GM19468 (cell line): ENCODE results near the gene ZNF565.
"Not testable (repeated sequence)": the region's sequence is repeated elsewhere in the genome, so short reads cannot be mapped to it uniquely, and the experiment has no call there.

ENCODE experiments used
- ATAC-seq: cut with Tn5 transposase; IDR thresholded peaks from one replicate; pipeline ENCODE4 v1.9.1; 2021; ENCODE audit warnings: mild to moderate bottlenecking, moderate library complexity, moderate number of reproducible peaks; ENCODE audit not compliant: unreplicated experiment; ENCODE audit errors: extremely low read depth

Gene ZNF565

GRCh38 chr19:36214386-36215275 is at the start of gene ZNF565, which contains the start of gene ZNF146:
TSS of gene ZNF565 (minus strand) at chr19:36214665. CDS start at chr19:36201985, 12,680 bp downstream.
TSS of gene ZNF146 (plus strand) at chr19:36215106. CDS start at chr19:36236441, 21,335 bp downstream.
- peak; percentile 88 for ATAC-seq

GRCh38 chr19:36259211-36259610 is 44.7 kb upstream of the ZNF565 start:
- no peak for ATAC-seq

GRCh38 chr19:36258028-36258875 is 43.8 kb upstream of the ZNF565 start:
- ATAC-seq, result no peak

- ATAC-seq, result no peak
These were observed 43.0 kb upstream of the ZNF565 start for GRCh38 chr19:36257520-36257876.

GRCh38 chr19:36256853-36257519 is 42.5 kb upstream of the ZNF565 start:
- no peak for ATAC-seq

- ATAC-seq, result no peak
These were observed 41.6 kb upstream of the ZNF565 start for GRCh38 chr19:36256064-36256463.

GRCh38 chr19:36255316-36255715 is 40.9 kb upstream of the ZNF565 start:
- ATAC-seq, result no peak

- no peak for ATAC-seq
These were observed 40.4 kb upstream of the ZNF565 start for GRCh38 chr19:36254848-36255247.

GRCh38 chr19:36252047-36252446 is 37.6 kb upstream of the ZNF565 start:
- no peak for ATAC-seq

GRCh38 chr19:36246006-36246481 is 31.6 kb upstream of the ZNF565 start:
- no peak for ATAC-seq

GRCh38 chr19:36245210-36246005 is 30.9 kb upstream of the ZNF565 start:
- no peak for ATAC-seq

- ATAC-seq, result no peak
These were observed 29.6 kb upstream of the ZNF565 start for GRCh38 chr19:36244066-36244465.

GRCh38 chr19:36236946-36237310 is 22.5 kb upstream of the ZNF565 start:
- ATAC-seq, result no peak

GRCh38 chr19:36236304-36236945 is 22.0 kb upstream of the ZNF565 start:
- no peak for ATAC-seq

- not testable (repeated sequence) for ATAC-seq
These were observed 19.2 kb upstream of the ZNF565 start for GRCh38 chr19:36233626-36234025.

GRCh38 chr19:36225219-36225892 is 10.9 kb upstream of the ZNF565 start:
- ATAC-seq, result no peak

GRCh38 chr19:36222503-36222902 is 8.0 kb upstream of the ZNF565 start:
- no peak for ATAC-seq

GRCh38 chr19:36221474-36221873 is 7.0 kb upstream of the ZNF565 start:
- no peak for ATAC-seq
